GM18502 (cell line): Measurements from ENCODE around the gene PPP3CA.

Experiments
- ATAC-seq: cut with Tn5 transposase; IDR thresholded peaks from one replicate; pipeline ENCODE4 v1.9.1; 2021; ENCODE audit warnings: mild to moderate bottlenecking; ENCODE audit not compliant: unreplicated experiment, poor library complexity

Gene PPP3CA

GRCh38 chr4:100988876-100989275 is 358.4 kb downstream of the PPP3CA start:
- ATAC-seq = no peak

- ATAC-seq = no peak
Observed at GRCh38 chr4:100986360-100986868, 360.9 kb downstream of the PPP3CA start.

GRCh38 chr4:100985576-100985975 is 361.8 kb downstream of the PPP3CA start:
- ATAC-seq = no peak

GRCh38 chr4:100984901-100985300 is 362.4 kb downstream of the PPP3CA start:
- ATAC-seq = no peak

- no peak for ATAC-seq
Observed at GRCh38 chr4:100983426-100983825, 363.9 kb downstream of the PPP3CA start.

- no peak for ATAC-seq
Observed at GRCh38 chr4:100982345-100982744, 365.0 kb downstream of the PPP3CA start.

GRCh38 chr4:100981447-100982204 is 365.7 kb downstream of the PPP3CA start:
- no peak for ATAC-seq

- no peak for ATAC-seq
Observed at GRCh38 chr4:100979736-100980135, 367.6 kb downstream of the PPP3CA start.

- ATAC-seq = no peak
Observed at GRCh38 chr4:100977746-100978397, 369.5 kb downstream of the PPP3CA start.

- no peak for ATAC-seq
Observed at GRCh38 chr4:100977274-100977673, 370.1 kb downstream of the PPP3CA start.
